Midbrain (tissue), 1 donor: ENCODE measurements around the gene FOSL2.

Experiments
- DNase-seq: peaks from one replicate; lab custom pipeline; 2025; lab: John Stamatoyannopoulos, UW

Gene FOSL2

DNA sequence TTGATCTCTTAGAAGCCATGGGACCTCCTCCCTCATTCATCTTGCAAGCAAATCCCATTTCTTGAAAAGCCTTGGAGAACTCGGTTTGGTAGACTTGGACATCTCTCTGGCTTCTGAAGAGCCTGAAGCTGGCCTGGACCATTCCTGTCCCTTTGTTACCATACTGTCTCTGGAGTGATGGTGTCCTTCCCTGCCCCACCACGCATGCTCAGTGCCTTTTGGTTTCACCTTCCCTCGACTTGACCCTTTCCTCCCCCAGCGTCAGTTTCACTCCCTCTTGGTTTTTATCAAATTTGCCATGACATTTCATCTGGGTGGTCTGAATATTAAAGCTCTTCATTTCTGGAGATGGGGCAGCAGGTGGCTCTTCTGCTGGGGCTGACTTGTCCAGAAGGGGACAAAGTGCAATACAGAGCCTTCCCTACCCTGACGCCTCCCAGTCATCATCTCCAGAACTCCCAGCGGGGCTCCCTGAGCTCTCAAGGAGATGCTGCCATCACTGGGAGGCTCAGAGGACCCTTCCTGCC is 20.0 kb downstream of the FOSL2 start:
- no peak for DNase-seq

DNA sequence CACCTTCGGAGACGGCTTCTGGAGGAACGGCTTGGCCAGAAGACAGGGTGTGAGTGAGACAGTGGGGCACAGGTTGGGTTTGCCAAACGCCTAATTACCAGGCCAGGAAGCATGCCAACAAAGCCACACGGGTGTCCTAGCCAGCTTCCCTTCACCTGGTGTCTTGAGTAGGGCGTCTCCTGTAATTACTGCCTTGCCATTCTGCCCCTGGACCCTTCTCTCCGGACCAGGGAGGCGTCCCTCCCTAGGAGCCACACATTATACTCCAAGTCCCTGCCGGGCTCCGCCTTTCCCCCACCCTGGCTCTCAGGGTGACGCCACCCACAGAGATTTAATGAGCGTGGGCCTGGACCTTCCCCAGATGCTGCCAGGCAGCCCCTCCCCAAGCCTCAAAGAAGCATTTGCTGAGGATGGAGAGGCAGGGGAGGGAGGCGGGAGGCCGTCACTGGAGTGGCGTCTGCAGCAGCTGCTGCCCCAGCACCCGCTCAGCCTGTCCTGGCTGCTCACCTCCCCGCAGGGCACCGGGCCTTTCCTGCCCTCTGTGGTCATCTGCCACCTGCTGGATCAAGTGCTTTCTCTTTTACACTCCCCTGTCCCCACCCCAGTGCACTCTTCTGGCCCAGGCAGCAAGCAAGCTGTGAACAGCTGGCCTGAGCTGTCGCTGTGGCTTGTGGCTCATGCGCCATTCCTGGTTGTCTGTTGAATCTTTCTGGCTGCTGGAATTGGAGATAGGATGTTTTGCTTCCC is 20.7 kb downstream of the FOSL2 start:
- DNase-seq, result no peak

DNA sequence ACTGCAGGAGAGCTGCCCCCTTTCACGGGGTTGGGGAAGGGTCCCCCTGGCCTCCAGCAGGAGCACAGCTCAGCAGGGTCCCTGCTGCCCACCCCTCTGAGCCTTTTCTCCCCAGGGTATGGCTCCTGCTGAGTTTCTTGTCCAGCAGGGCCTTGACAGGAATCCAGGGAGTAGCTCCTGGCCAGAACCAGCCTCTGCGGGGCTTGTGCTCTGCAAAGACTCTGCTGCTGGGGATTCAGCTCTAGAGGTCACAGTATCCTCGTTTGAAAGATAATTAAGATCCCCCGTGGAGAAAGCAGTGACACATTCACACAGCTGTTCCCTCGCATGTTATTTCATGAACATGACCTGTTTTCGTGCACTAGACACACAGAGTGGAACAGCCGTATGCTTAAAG is 21.2 kb downstream of the FOSL2 start:
- DNase-seq, result no peak

DNA sequence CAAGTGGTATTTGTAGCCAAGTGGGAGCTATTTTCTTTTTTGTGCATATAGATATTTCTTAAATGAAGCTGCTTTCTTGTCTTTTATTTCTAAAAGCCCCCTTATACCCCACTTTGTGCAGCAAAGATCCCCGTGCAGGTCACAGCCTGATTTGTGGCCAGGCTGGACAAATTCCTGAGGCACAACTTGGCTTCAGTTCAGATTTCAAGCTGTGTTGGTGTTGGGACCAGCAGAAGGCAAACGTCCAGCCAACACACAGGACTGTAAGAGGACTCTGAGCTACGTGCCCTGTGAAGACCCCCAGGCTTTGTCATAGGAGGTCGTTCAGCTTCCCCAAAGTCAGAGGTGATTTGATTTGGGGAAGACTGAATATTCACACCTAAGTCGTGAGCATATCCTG is 21.9 kb downstream of the FOSL2 start:
- DNase-seq, result no peak

DNA sequence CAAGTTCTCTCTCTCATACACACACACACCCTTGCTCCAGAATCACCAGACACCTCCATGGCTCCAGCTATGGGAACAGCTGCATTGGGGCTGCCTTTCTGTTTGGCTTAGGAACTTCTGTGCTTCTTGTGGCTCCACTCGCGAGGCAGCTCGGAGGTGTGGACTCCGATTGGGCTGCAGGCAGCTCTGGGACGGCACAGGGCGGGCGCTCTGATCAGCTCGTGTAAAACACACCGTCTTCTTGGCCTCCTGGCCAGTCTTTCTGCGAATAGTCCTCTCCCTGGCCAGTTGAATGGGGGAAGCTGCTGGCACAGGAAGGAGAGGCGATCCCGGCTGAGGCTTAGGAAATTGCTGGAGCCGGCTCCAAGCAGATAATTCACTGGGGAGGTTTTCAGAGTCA is 22.4 kb downstream of the FOSL2 start:
- DNase-seq, result no peak

DNA sequence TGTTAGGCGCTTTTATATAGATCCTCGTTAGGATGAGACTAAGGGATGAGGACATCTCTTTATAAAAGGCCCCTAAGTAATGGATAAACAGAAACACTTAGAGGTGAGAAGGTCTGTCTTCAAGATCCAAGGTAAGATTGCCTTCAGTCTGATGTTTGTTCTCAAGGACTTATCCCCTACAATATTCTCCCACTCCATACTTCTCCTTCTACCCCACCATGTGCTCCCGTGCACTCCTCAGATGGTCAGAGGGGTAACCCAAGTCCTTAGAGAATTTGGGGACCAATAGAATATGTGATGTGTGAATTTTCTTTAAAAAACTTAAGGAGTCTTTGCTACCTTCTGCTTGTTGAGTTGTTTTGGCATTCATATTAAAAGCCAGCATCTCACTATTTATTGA is 23.1 kb downstream of the FOSL2 start:
- no peak for DNase-seq

DNA sequence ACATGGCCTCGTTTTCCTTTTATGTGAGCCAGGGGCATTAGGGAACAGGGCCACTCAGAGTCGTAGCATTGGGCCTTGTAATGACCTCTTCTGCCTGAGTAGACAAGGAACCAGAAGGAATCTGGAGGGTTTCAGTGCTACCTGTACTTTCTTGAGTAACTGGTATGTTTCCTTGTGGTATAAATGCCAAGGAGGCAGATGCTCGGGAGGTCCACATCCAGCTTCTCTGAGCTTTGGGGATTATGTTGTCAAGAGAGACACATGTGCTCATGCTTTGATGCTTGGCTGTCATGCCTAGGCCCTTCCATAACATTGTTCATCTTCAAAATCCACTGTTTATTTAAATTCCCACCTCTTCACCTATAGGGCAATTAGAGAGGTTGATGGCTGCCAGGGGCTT is 26.3 kb downstream of the FOSL2 start:
- no peak for DNase-seq

DNA sequence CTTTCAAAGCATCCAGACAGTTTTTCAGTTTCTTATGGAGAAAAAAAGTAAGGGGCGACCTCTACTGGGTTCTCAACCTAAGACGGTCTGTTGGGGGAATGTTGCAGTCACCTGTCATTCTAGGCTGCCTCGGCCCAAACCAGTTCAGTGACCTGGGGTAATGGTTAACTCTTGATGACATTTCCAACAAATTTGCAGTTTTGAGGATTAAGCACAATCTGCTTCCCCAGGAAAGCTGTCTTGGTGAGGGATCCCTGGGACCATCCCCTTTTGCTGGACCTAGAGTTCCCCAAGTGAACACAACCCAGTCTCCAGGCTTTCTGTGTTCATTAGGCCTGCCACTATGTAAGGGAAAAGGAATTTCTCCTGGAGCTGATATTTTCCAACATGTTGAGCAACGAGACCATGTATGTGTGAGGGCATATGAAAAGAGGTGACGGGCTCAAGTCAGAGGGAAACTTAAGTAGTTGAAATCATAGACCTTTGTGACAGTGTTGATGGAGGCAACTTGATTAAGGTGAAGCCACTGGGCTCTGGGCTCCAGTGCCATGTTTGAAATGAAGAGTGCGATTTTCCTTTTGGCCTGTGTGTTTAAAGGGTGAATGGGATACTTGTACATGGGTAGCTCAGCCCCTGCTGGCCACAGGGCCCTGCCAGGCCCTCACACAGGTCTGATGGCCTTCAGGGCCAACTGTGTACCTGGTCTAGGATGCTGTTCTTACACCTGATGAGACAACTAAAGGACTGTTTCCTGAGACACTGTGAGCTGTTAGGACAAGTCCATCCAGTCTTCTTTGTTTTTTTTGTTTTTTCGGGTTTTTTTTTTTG is 27.0 kb downstream of the FOSL2 start:
- no peak for DNase-seq

DNA sequence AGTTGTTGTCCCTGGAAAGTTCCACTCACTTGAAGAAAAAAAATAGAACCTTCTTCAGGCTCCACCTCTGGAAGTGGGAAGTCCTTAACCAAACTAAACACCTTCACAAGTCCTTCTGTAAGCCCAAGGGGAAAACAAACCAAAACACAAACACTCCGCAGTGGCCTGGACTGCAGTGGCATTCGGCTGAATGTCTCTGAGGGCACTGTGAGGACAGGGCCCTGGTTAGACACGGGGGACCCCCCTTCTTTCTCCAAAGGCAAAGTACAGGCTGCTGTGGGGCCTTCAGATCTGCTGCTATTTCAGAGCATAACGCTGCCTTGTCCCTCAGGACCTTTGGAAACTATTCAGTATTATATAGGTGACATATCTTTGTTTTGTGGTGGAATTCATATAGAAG is 28.1 kb downstream of the FOSL2 start:
- no peak for DNase-seq

DNA sequence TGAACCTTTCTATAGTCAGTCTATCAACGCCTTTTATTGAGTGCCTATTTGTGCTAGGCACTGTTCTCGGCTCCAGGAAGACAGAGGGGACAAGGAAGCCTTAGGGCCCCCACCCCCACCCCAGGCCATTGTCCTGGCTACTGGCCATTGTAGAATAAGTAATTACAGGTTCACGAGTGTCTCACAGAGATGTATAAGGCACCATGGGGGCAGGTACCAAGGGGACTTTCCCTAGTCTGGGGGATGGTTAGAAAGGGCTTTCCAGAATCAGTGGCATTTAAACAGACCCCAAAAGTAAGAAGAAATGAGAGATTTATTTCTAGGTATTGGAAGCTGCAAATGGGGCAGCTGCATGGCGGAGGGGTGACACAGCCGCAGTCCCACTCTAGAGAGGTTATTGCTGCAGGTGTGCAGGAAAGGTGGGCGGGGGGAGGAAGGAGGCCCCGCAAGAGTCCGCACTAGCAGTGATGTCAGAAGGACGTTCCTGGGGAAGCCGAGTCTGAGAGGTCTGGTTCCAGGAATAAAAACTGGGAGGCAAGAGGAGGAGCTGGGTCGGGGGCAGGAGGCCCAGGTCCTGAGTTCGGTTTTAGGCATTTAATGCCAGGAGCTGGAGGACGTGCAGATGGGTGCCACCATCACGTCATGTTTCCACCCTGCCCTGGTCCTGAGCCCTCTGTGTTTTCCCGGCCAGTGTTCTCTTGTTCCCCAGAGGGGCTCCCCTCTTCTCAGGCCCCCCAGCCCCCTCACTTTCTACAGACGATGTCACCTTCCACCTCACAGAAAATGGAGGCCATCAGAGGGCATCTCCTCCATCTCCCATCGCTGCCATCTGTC is 30.5 kb downstream of the FOSL2 start:
- no peak for DNase-seq

DNA sequence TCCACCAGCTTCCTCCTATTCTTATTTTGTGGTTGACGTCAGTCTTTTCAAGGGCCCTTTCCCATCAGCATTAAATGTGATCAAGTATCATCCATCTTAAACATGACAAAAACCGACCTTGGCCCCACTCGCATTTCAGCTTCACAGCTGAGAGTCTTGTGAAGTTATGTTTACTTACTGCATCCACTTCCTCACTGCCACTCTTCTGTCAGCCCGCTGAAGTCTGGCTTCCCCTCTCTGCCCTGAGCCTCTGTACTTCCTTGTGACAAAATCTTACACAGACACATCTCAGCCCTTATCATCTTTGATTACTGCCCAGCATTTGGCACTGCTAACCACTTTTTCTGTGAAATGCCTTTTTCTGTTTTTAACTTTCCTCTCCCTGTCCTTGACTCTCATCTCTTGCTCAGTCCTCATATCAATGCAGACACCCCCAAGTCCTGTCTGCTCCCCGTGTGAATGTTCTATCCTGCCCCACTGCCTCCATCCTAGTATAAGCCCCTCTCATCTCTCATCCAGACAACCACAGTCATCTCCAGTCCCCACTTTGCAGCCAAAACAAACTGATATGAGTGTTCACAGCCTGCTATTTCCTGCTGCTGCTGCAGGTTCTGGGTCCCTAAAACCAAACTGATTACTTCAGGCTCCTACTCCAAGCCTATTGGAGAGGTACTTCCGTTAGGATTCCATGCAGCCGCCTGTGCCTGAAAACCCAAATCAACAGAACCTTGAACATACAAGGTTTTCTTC is 31.4 kb downstream of the FOSL2 start:
- no peak for DNase-seq

DNA sequence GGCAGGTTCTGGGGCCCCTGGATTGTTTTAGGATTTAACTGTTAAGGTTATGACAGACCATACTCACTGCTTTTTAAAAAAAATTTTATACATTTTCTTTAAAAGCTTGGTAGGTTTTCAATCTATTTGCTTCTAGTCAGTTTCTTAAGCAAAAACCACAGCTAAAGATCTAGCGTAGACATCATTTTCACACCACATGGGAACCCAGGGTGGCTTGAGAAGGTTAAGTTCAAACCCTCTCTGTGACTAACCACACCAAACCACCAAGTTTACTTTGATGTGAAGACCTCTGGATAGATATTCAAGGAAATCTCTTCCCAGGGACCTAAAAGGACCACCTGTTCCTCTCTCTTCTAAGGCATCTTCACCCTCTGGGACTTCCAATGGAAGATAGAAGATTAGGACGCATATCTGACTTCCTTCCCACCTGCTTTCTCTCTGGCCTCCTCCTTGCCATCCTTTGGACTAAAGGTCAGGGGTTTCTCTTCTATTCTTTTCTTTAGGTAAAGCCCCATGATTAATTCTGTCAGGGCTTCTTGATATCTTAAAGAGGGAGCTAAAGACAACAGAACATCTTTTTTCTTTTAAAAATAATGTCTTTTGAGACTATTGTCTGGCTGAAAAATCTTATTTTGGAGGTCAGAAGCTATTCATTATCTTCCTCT is 32.3 kb downstream of the FOSL2 start:
- DNase-seq, result no peak

DNA sequence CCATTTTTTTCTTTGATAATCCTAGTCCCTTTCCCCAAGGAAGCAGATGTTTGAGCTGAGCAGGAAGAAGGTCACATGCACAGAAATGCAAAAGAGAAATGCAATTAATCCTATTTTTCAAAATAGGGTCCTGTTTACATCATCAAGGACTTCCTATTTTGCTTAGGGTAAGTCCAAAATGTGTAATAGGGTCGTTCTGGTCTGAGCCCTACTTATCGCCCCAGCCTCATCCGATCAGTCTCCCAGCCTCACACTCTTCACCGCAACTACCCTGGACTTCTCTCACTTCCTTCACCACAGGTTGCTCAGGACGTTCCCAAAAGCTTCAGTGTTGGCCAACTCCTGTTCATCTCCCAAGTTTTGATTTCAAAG is 32.8 kb downstream of the FOSL2 start:
- no peak for DNase-seq

DNA sequence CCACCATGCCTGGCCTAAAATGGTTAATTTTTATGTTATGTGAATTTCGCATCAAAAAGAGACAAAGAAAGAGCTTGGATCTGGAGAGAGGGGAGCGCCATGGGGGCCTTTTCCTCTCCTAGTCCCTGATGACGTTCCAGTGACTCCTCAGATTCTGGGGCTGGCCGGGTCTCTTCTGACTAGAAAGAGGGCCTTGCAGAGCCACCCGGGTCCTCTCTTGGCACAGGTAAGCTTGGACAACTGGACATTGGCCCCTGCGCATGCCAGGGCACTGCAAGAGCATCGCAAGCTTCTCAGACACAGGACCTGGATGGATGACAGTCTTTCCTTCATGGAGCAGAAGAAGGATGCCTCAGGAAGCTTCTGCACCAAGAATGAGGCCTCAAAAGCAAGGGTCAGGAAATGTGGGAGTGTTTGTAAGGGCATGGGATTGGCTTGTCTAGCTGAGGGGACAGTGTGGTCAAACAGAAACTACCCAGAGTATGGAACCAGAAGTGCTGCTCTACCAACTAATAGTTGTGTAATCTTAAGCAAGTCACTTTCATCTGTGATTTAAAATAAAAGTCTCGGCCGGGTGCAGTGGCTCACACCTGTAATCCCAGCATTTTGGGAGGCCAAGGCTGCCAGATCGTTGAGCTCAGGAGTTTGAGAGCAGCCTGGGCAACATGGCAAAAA is 35.2 kb downstream of the FOSL2 start:
- DNase-seq, result no peak

DNA sequence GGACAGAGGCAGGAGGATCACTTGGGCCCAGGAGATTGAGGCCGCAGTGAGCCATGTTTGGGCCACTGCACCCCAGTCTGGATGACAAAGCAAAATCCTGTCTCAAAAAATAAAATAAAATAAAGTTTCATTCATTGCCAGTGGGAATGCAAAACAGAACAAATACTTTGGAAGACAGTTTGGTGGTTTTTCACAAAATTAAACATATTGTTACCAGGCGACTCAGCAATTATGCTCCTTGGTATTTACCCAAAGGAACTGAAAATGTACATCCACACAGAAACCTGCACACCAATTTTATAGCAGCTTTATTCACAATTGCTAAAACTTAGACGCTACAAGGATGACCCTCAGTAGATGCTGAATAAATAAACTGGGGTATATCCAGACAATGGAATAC is 35.8 kb downstream of the FOSL2 start:
- no peak for DNase-seq

DNA sequence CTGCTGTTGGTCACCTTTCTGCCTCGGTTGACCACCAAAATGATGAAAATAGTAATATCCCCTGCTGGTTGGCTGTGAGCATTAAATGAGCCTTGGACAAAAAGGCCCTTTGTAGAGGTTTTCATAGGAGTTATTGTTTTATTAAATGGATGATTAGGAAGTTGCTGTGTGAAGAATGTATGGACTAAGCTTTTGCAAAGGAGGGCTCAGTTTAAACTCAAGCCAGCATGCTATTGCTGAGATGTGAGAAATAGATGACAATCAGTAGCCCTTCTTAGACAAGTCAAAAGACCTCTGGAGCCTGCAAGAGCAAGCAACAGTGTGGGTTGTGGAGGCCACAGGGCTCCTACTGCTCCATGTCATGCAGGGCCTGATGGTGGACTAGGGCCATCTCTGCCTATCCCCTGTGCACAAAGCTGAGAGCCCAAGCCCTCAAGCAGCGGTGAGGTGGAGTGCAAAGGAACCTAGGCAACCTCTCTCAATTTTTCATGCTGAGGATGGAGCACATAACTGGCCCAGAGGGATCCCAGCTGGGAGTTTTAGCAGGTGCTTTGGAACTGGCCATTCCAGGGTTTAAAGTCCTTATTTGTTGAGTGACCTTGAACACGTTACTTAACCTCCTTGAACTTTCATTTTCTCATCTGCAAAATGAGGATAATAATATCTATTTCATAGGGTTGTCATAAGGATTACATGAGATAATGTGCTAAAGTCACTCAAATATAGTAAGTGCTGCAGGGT is 37.1 kb downstream of the FOSL2 start:
- DNase-seq, result no peak

DNA sequence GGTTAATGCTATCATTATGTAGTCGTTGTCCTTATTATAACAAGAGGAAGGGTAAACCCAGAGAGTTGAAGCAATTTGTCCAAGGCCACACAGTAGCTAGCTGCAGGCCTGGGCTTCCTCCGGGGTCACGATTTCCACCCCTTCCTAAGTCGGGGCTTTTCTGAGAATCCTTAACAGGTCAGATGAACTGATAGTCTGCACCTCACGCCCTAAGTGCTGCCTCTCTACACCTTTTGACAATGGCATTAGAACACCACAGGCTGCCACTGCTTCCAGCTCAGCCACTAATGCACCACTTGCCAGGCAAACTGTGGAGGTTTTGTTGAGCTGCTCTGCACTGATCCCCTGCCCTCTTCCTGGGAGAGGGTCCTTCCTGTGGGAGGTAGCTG is 37.7 kb downstream of the FOSL2 start:
- DNase-seq, result no peak

DNA sequence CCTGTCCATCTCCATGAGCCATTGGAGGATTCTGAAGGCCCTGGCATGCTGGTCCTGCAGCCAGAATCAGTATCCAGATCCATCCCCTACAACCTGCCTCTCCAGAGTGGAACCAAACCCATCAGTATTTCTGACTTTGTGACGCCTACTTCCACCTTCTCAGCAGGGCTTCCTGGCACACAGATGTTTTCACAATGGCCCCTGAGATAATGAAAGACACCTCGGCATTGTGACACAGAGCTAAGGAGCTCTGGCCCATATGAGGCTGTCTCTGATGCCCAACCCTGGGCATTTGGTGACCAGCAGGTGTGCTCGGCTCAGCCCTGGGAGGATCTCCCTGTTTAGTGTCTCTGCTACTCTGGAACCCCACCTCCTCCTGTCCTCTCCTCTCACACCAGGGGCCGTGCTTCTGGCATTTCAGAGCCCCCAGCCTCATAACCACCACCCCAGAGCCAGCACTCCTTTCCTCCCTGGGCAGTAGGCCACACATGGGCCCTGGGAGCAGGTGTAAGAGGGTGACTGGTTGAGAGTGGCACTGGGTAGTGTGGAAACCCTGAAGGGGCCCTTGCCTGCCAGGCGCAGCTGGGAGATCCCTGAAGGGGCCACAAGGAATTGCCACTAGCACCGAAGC is 38.2 kb downstream of the FOSL2 start:
- DNase-seq, result no peak

DNA sequence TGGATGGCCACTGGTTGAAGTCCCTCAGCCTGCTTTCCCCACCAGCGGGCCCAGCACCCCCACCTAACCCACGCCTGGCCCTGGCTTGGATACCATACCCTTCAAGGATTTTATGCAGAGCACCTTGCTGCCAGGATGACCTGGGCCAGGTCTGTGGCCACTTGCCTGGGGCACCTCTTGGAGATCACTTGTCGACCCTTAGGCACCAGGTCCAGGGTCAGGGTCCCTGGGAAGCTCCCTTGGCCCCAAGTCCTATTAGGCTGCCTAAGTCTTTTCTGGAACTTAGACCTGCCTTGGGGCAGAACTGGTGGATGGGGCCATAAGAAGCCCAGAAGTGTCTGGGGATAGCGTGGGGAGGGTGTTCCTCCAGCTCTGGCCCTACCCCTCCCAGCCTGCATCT is 39.1 kb downstream of the FOSL2 start:
- DNase-seq, result no peak
